MCF 10A (cell line): ENCODE data around the gene LMX1B. TPM values are rescaled to one million over a fixed set of nuclear protein-coding genes. Genes with fewer than 3 reads are reported as not detected.
"Not testable (repeated sequence)": the region's sequence is repeated elsewhere in the genome, so short reads cannot be mapped to it uniquely, and the experiment has no call there.

Experiments used
- BruUV-seq: library from RNA; stranded (reverse); fragments of 400-500 nt; replicated peaks from 2 replicates; lab custom pipeline; 2021; lab: Mats Ljungman, UMichigan
- CTCF ChIA-PET: fragments of 300-600 bp; sonication (Branson Sonifier 250); formaldehyde crosslinking; extraction: SDS; loops from one replicate; lab custom pipeline; 2021; ENCODE audit warnings: antibody characterized with exemption, inconsistent platforms; lab: Yijun Ruan, JAX
- POLR2A ChIA-PET: fragments of 300-600, 350-650 bp; sonication (Branson Sonifier 250); formaldehyde crosslinking; extraction: SDS; loops from one replicate; lab custom pipeline; 2020; ENCODE audit warnings: antibody characterized with exemption, inconsistent platforms; lab: Yijun Ruan, JAX
- DNase-seq: peaks from one replicate; pipeline ENCODE4 v3.0.0-alpha.2; 2018; ENCODE audit not compliant: unreplicated experiment
- H3K27ac Mint-ChIP-seq: one replicate; pipeline ENCODE4 v1.8.0; 2022; ENCODE audit warnings: mild to moderate bottlenecking, low read depth, mixed read lengths; ENCODE audit not compliant: unreplicated experiment
- H3K27me3 Mint-ChIP-seq: one replicate; pipeline ENCODE4 v1.8.0; 2022; ENCODE audit warnings: mixed read lengths; ENCODE audit not compliant: insufficient read depth, unreplicated experiment
- H3K36me3 Mint-ChIP-seq: one replicate; pipeline ENCODE4 v1.8.0; 2022; ENCODE audit warnings: mild to moderate bottlenecking, moderate library complexity, mixed read lengths; ENCODE audit not compliant: insufficient read depth, unreplicated experiment
- H3K4me1 Mint-ChIP-seq: one replicate; pipeline ENCODE4 v1.8.0; 2022; ENCODE audit warnings: mixed read lengths; ENCODE audit not compliant: insufficient read depth, unreplicated experiment
- H3K4me3 Mint-ChIP-seq: one replicate; pipeline ENCODE4 v1.8.0; 2022; ENCODE audit warnings: mild to moderate bottlenecking, moderate library complexity, mixed read lengths; ENCODE audit not compliant: unreplicated experiment
- H3K9me3 Mint-ChIP-seq: one replicate; pipeline ENCODE4 v1.8.0; 2022; ENCODE audit warnings: mixed read lengths; ENCODE audit not compliant: unreplicated experiment
- CTCF ChIP-seq: fragments of 200-600 bp; IDR thresholded peaks from one replicate; pipeline ENCODE4 v1.8.0; 2022; ENCODE audit warnings: antibody characterized with exemption, mild to moderate bottlenecking; ENCODE audit not compliant: unreplicated experiment
- intact Hi-C: fragments of 100-400 bp; cut with micrococcal nuclease; formaldehyde crosslinking; loops from 2 replicates; pipeline ENCODE4 v1.14.1; 2022
- total RNA-seq: library from RNA; stranded (reverse); gene quantifications from 2 replicates; pipeline ENCODE4 v1.2.3, GENCODE V29; 2022

The LMX1B gene
- total RNA-seq, 1 experiment from 2014 or later, result 3.4 TPM

GRCh38 chr9:126722922-126723806 lies 109.4 kb downstream of the LMX1B start:
- peaks cover 16% of the 10 kb centered on the region for H3K4me1 Mint-ChIP-seq
- POLR2A ChIA-PET, result interaction anchor here (1.0 to 1.2 kb wide), 2 partner anchors 9 to 11 kb away, joined by 3 to 4 read pairs; no protein-coding TSS in a partner anchor
- CTCF ChIA-PET, result interaction anchor here (1.0 to 1.7 kb wide), 2 partner anchors 17 to 58 kb away, joined by 5 read pairs; no protein-coding TSS in a partner anchor

GRCh38 chr9:126723807-126724172 lies 110.1 kb downstream of the LMX1B start:
- no peaks in the 10 kb centered on the region for H3K36me3 Mint-ChIP-seq
- peaks cover 16% of the 10 kb centered on the region for H3K4me1 Mint-ChIP-seq
- POLR2A ChIA-PET, result interaction anchor here (0.8 to 1.2 kb wide), 2 partner anchors 9 to 67 kb away, joined by 4 to 5 read pairs; no protein-coding TSS in a partner anchor
- no peaks in the 10 kb centered on the region for H3K9me3 Mint-ChIP-seq
- CTCF ChIA-PET, result interaction anchor here (1.0 to 2.4 kb wide), 3 partner anchors 18 to 58 kb away, joined by 5 to 12 read pairs (median 5); no protein-coding TSS in a partner anchor
- no TSS peak for BruUV-seq
- H3K27me3 Mint-ChIP-seq, result no peaks in the 10 kb centered on the region
- DNase-seq, result no peak
- intact Hi-C loops, result no loop called here
- peak overlapping the region; percentile 68 for H3K4me3 Mint-ChIP-seq
- no peak overlapping the region for H3K27ac Mint-ChIP-seq
- TF ChIP-seq CTCF, result no peak

More at GRCh38 chr9:126722922-126723806, 109.4 kb downstream of the LMX1B start:
- intact Hi-C loops, result no loop called here
- no peak for DNase-seq
- BruUV-seq, result no TSS peak
- H3K4me3 Mint-ChIP-seq, result peak overlapping the region; percentile 68
- peaks cover 4% of the 10 kb centered on the region for H3K27me3 Mint-ChIP-seq
- no peaks in the 10 kb centered on the region for H3K9me3 Mint-ChIP-seq
- no peaks in the 10 kb centered on the region for H3K36me3 Mint-ChIP-seq
- H3K27ac Mint-ChIP-seq, result peak overlapping the region; percentile 12
- no peak for TF ChIP-seq CTCF

- no peaks in the 10 kb centered on the region for H3K36me3 Mint-ChIP-seq
- BruUV-seq, result no TSS peak
- no peak for DNase-seq
- intact Hi-C loops, result no loop called here
- ChIA-PET POLR2A (interaction anchor here (0.8 to 1.3 kb wide), 4 partner anchors 8 to 67 kb away, joined by 3 to 8 read pairs (median 4); no protein-coding TSS in a partner anchor), CTCF (interaction anchor here (0.7 to 2.4 kb wide), 4 partner anchors 18 to 57 kb away, joined by 3 to 12 read pairs (median 4); no protein-coding TSS in a partner anchor)
- H3K27me3 Mint-ChIP-seq, result no peaks in the 10 kb centered on the region
- no peak overlapping the region for H3K27ac Mint-ChIP-seq
- H3K4me1 Mint-ChIP-seq, result peaks cover 16% of the 10 kb centered on the region
- no peaks in the 10 kb centered on the region for H3K9me3 Mint-ChIP-seq
- TF ChIP-seq CTCF, result no peak
- peak overlapping the region; percentile 68 for H3K4me3 Mint-ChIP-seq
Observed at GRCh38 chr9:126724226-126724625, 110.5 kb downstream of the LMX1B start.

- not testable (repeated sequence) for H3K27me3 Mint-ChIP-seq
- POLR2A ChIA-PET, result interaction anchor here (1.2 to 1.3 kb wide), 2 partner anchors 10 to 28 kb away, joined by 3 to 8 read pairs; no protein-coding TSS in a partner anchor
Observed at GRCh38 chr9:126725485-126725884, 111.8 kb downstream of the LMX1B start.

GRCh38 chr9:126728210-126728609 lies 114.5 kb downstream of the LMX1B start:
- H3K9me3 Mint-ChIP-seq, DNase-seq, BruUV-seq, intact Hi-C loops, POLR2A ChIA-PET, H3K36me3 Mint-ChIP-seq, H3K4me1 Mint-ChIP-seq, H3K4me3 Mint-ChIP-seq, H3K27ac Mint-ChIP-seq, H3K27me3 Mint-ChIP-seq: not testable (repeated sequence)
- CTCF ChIA-PET, result interaction anchor here (1.4 to 1.8 kb wide), 2 partner anchors 23 to 53 kb away, joined by 5 to 6 read pairs; no protein-coding TSS in a partner anchor

More at GRCh38 chr9:126725485-126725884, 111.8 kb downstream of the LMX1B start:
- H3K4me3 Mint-ChIP-seq, H3K9me3 Mint-ChIP-seq, H3K36me3 Mint-ChIP-seq, BruUV-seq, H3K4me1 Mint-ChIP-seq, DNase-seq, H3K27ac Mint-ChIP-seq, intact Hi-C loops: not testable (repeated sequence)
- CTCF ChIA-PET, result interaction anchor here (0.6 to 2.4 kb wide), 2 partner anchors 12 to 20 kb away, joined by 3 to 12 read pairs; no protein-coding TSS in a partner anchor

GRCh38 chr9:126730592-126730991 lies 116.9 kb downstream of the LMX1B start:
- H3K9me3 Mint-ChIP-seq, H3K4me3 Mint-ChIP-seq, H3K27me3 Mint-ChIP-seq, intact Hi-C loops, H3K36me3 Mint-ChIP-seq, H3K27ac Mint-ChIP-seq, BruUV-seq, H3K4me1 Mint-ChIP-seq, DNase-seq: not testable (repeated sequence)
- ChIA-PET CTCF (interaction anchor here (1.5 to 1.9 kb wide), 2 partner anchors 24 to 25 kb away, joined by 5 to 7 read pairs; no protein-coding TSS in a partner anchor), POLR2A (interaction anchor here (1.1 kb wide), 1 partner anchor 14 kb away, joined by 3 read pairs; no protein-coding TSS in a partner anchor)
